Ishikawa (cell line): ENCODE results near the gene KMT2D.

Source experiments
- CEBPB ChIP-seq: IDR thresholded peaks from 2 replicates; pipeline ENCODE4 v1.6.1; 2012
- CREB1 ChIP-seq: IDR thresholded peaks from 2 replicates; pipeline ENCODE4 v1.6.1; 2012; ENCODE audit warnings: low read depth
- EGR1 ChIP-seq: IDR thresholded peaks from 2 replicates; pipeline ENCODE4 v1.6.1; 2012
- EP300 ChIP-seq: IDR thresholded peaks from 2 replicates; pipeline ENCODE4 v1.6.1; 2012; ENCODE audit warnings: borderline replicate concordance
- FOXM1 ChIP-seq: IDR thresholded peaks from 2 replicates; pipeline ENCODE4 v1.6.1; 2012; ENCODE audit warnings: low read depth, borderline replicate concordance
- NFIC ChIP-seq: IDR thresholded peaks from 2 replicates; pipeline ENCODE4 v1.6.1; 2012
- RAD21 ChIP-seq: IDR thresholded peaks from 2 replicates; pipeline ENCODE4 v1.6.1; 2012; ENCODE audit warnings: low read depth
- TAF1 ChIP-seq: IDR thresholded peaks from 2 replicates; pipeline ENCODE4 v1.6.1; 2012; ENCODE audit warnings: low read depth, mild to moderate bottlenecking
- TCF12 ChIP-seq: IDR thresholded peaks from 2 replicates; pipeline ENCODE4 v1.6.1; 2012; ENCODE audit warnings: low read depth
- TEAD4 ChIP-seq: IDR thresholded peaks from 2 replicates; pipeline ENCODE4 v1.6.1; 2012
- YY1 ChIP-seq: IDR thresholded peaks from 2 replicates; pipeline ENCODE4 v1.6.1; 2012; ENCODE audit warnings: low read depth
- ZBTB7A ChIP-seq: IDR thresholded peaks from 2 replicates; pipeline ENCODE4 v1.6.1; 2012; ENCODE audit warnings: low read depth
- TF ChIP-seq, protein P1 (sequence below): IDR thresholded peaks from 2 replicates; pipeline ENCODE4 v1.6.1; 2012; ENCODE audit warnings: low read depth, mild to moderate bottlenecking
- TF ChIP-seq, protein P2 (sequence below): IDR thresholded peaks from 2 replicates; pipeline ENCODE4 v1.6.1; 2012
- TF ChIP-seq, protein P3 (sequence below): IDR thresholded peaks from 2 replicates; pipeline ENCODE4 v1.6.1; 2012

Gene KMT2D

DNA sequence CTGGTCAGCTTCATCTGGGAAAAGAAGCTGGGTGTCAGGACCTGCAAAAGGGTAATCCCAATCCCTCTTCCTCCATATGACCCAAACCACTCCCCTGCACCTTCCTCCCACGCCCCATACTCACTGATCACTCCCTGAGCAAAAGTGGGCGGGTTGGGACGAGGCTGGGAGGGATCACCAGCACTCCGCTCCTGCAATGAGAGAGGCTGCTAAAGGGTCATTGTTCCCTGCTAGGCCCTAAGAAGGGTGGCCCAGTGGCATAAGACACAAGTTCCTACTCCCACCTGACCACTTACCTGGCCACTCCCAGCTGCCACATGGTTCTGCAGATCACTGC, 26.3 kb downstream of the KMT2D start:
- no peak for TF ChIP-seq NFIC
- TF ChIP-seq, protein P1, sequence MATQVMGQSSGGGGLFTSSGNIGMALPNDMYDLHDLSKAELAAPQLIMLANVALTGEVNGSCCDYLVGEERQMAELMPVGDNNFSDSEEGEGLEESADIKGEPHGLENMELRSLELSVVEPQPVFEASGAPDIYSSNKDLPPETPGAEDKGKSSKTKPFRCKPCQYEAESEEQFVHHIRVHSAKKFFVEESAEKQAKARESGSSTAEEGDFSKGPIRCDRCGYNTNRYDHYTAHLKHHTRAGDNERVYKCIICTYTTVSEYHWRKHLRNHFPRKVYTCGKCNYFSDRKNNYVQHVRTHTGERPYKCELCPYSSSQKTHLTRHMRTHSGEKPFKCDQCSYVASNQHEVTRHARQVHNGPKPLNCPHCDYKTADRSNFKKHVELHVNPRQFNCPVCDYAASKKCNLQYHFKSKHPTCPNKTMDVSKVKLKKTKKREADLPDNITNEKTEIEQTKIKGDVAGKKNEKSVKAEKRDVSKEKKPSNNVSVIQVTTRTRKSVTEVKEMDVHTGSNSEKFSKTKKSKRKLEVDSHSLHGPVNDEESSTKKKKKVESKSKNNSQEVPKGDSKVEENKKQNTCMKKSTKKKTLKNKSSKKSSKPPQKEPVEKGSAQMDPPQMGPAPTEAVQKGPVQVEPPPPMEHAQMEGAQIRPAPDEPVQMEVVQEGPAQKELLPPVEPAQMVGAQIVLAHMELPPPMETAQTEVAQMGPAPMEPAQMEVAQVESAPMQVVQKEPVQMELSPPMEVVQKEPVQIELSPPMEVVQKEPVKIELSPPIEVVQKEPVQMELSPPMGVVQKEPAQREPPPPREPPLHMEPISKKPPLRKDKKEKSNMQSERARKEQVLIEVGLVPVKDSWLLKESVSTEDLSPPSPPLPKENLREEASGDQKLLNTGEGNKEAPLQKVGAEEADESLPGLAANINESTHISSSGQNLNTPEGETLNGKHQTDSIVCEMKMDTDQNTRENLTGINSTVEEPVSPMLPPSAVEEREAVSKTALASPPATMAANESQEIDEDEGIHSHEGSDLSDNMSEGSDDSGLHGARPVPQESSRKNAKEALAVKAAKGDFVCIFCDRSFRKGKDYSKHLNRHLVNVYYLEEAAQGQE = no peak
- TF ChIP-seq TAF1 = no peak
- TF ChIP-seq YY1 = no peak
- TF ChIP-seq FOXM1 = no peak
- TF ChIP-seq ZBTB7A = no peak
- no peak for TF ChIP-seq TEAD4
- TF ChIP-seq TCF12 = no peak
- TF ChIP-seq RAD21 = no peak
- TF ChIP-seq EP300 = no peak
- no peak for TF ChIP-seq EGR1
- TF ChIP-seq, protein P2, sequence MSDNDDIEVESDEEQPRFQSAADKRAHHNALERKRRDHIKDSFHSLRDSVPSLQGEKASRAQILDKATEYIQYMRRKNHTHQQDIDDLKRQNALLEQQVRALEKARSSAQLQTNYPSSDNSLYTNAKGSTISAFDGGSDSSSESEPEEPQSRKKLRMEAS = no peak
- TF ChIP-seq CREB1 = no peak
- TF ChIP-seq, protein P3, sequence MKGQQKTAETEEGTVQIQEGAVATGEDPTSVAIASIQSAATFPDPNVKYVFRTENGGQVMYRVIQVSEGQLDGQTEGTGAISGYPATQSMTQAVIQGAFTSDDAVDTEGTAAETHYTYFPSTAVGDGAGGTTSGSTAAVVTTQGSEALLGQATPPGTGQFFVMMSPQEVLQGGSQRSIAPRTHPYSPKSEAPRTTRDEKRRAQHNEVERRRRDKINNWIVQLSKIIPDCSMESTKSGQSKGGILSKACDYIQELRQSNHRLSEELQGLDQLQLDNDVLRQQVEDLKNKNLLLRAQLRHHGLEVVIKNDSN = no peak
- no peak for TF ChIP-seq CEBPB

DNA sequence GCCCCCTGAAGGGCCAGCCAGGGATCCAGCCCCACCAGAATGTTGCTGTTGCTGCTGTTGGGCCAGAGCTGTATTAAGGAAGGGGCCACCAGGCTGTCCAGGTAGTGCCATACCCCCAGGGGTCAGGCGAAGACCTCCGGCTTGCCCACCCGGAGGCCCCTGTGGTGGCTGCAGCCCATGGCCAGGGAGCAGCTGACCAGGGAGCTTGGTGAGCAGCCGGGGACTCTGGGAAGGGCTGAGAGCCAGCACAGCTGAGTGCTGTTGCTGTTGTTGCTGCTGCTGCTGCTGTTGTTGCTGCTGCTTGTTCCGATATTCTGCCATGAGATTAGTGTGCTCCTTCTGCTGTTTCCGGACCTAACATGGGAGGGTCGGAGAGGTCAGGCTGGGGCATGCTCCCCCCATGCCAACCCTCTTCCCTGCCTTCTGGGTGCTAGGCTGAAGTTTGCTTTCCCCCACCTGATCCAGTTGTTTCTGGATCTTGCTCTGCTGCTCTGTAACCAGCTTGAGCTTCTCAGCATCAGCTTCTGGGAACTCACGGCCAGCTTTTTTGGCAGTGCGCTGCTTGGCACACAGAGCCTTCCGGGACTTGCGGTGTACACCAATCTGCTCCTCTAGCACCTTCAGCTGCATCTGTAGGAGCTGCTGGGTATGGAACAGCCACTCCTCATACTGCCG, 26.8 kb downstream of the KMT2D start:
- TF ChIP-seq YY1 = no peak
- TF ChIP-seq FOXM1 = no peak
- TF ChIP-seq TEAD4 = no peak
- no peak for TF ChIP-seq CREB1
- TF ChIP-seq RAD21 = no peak
- TF ChIP-seq, protein P1 = no peak
- no peak for TF ChIP-seq EP300
- no peak for TF ChIP-seq TCF12
- TF ChIP-seq EGR1 = no peak

GRCh38 chr12:49032679-49033447, 27.7 kb downstream of the KMT2D start:
- TF ChIP-seq, protein P1 = no peak
- no peak for TF ChIP-seq YY1

DNA sequence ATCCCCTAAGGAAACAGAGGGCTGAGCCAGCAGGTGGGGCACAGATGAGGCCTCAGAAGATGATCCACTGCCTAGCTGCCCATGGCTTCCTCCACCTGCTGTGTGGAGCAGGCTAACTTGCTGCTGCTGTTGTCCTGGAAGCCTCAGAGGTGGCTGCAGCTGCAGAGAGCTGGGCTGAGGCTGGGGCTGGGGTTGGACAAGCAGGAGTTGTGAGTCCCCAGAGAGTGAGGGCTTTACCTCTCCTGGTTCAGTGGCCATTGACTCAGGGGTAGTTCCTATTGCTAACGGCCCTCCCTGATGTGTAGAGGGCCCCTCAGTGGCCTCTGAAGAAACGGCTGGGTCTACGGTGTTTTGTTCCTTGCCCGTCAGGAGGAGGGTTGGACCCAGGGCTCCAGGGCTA, 28.3 kb downstream of the KMT2D start:
- TF ChIP-seq TCF12 (no peak), YY1 (no peak)

- TF ChIP-seq TEAD4 = no peak
- no peak for TF ChIP-seq ZBTB7A
- TF ChIP-seq, protein P1 = no peak
Measured at GRCh38 chr12:49031573-49032161, 28.9 kb downstream of the KMT2D start.
